ENCODE measurements around the gene GNRHR. TPM values are rescaled to one million over a fixed set of nuclear protein-coding genes. Genes with fewer than 3 reads are reported as not detected.
A peak's percentile ranks its signal among the peaks of the same experiment; 100 is the strongest.
"Not testable (repeated sequence)": the region's sequence is repeated elsewhere in the genome, so short reads cannot be mapped to it uniquely, and the experiment has no call there.

Gene GNRHR
- not detected for total RNA-seq
- not detected for polyA plus RNA-seq
- 0 reads per million in 6 experiments for total RNA-seq

GRCh38 chr4:67754288-67754687 is at the start of gene GNRHR:
TSS of gene GNRHR (minus strand) at chr4:67754388. CDS start at chr4:67754335, 53 bp downstream.
- Mint-ChIP-seq H3K4me3 (no peak within 1 kb of the TSS), H3K4me1 (no peaks in the 10 kb centered on the region), H3K36me3 (peaks cover 0 to 3% (median 0%) of the 10 kb centered on the region in 3 donors), H3K27ac (no peak within 1 kb of the TSS), H3K27me3 (no peaks in the 10 kb centered on the region), H3K9me3 (no peaks in the 10 kb centered on the region)
- DNase-seq (no peak), ATAC-seq (no peak)
- POLR2A ChIA-PET = no interaction called here

DNA sequence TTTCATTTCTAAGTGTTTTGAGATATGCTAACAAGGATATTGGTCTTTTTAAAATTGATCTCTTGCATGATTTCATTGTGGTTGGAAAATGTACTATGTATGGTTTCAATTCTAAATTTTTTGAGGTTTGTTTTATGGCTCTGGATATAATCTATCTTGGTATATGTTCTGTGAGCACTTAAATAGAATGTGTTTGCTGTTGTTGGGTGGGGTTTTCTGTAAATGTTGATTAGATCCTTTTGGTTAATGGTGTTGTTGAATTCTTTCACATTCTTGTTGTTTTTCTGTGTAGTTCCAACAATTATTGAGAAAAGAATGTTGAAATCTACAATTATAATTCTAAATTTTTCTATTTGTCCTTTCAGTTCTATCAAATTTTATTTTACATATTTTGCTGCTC is 42.6 kb upstream of the GNRHR start:
- Mint-ChIP-seq H3K27me3 (no peaks in the 10 kb centered on the region), H3K4me1 (no peaks in the 10 kb centered on the region), H3K4me3 (no peak overlapping the region), H3K36me3 (peaks cover 0 to 7% (median under 1%) of the 10 kb centered on the region in 3 donors), H3K27ac (no peak overlapping the region), H3K9me3 (peaks cover 0 to 3% (median 0%) of the 10 kb centered on the region in 9 donors)
- POLR2A ChIA-PET = no interaction called here
- DNase-seq (no peak), ATAC-seq (no peak)

GRCh38 chr4:67790721-67791120 is 36.5 kb upstream of the GNRHR start:
- Mint-ChIP-seq H3K9me3 (peaks cover 0 to 3% (median 0%) of the 10 kb centered on the region in 9 donors), H3K36me3 (peaks cover 0 to 5% (median 5%) of the 10 kb centered on the region in 3 donors), H3K4me3 (no peak overlapping the region), H3K27me3 (no peaks in the 10 kb centered on the region), H3K27ac (no peak overlapping the region), H3K4me1 (no peaks in the 10 kb centered on the region)
- POLR2A ChIA-PET = no interaction called here
- DNase-seq (no peak), ATAC-seq (no peak)

- DNase-seq (no peak), ATAC-seq (no peak)
- no peaks in the 10 kb centered on the region for H3K9me3 Mint-ChIP-seq
- no peak overlapping the region for H3K4me3 Mint-ChIP-seq
- H3K4me1 Mint-ChIP-seq = no peaks in the 10 kb centered on the region
- H3K36me3 Mint-ChIP-seq = peaks cover 0 to 5% (median 3%) of the 10 kb centered on the region in 3 donors
- no peak overlapping the region for H3K27ac Mint-ChIP-seq
- POLR2A ChIA-PET = no interaction called here
- no peaks in the 10 kb centered on the region for H3K27me3 Mint-ChIP-seq
Measured at GRCh38 chr4:67787311-67787710, 33.1 kb upstream of the GNRHR start.

DNA sequence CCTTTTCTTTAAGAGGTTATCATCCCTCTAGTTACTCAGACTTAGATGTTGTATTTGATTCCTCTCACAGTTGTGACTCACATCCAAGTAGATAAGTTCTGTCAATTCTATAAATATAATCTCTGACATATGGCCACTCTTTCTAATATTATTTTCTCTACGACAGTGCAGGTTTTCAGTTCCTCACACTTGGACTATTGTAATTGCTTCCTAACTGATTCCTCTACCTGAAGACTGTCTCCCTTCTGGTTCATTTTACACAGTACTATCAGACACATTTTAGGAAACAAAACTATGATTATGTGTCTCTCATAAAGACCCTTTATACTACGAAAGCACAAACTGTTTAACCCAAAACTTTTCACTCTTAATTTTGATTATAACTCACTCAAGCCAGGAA is 31.3 kb upstream of the GNRHR start:
- no peak overlapping the region for H3K27ac Mint-ChIP-seq
- H3K4me1 Mint-ChIP-seq = no peaks in the 10 kb centered on the region
- ATAC-seq = no peak
- H3K36me3 Mint-ChIP-seq = no peaks in the 10 kb centered on the region
- no peak overlapping the region for H3K4me3 Mint-ChIP-seq
- POLR2A ChIA-PET = no interaction called here
- H3K9me3 Mint-ChIP-seq = no peaks in the 10 kb centered on the region
- no peak for DNase-seq
- H3K27me3 Mint-ChIP-seq = no peaks in the 10 kb centered on the region

DNA sequence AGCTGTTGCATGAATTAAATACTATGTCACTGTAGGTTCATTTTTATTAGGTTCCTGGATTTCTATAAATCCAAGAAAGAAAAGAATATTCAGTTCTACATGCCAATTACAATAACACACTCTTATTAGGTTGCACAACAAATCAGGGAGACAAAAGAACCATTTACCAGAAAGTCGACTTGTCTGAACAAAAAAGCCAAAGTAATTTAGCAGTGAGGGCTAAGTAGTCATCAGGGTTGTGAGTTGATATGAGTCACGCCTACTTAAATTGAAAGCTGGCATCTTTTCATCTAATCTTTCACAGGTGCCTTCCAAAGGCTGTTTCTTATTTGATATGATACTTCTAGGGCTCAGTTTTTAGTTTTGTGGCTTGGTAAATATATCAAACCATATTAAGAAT is 25.4 kb upstream of the GNRHR start:
- POLR2A ChIA-PET = no interaction called here
- no peak overlapping the region for H3K27ac Mint-ChIP-seq
- H3K27me3 Mint-ChIP-seq = no peaks in the 10 kb centered on the region
- H3K4me1 Mint-ChIP-seq = no peaks in the 10 kb centered on the region
- DNase-seq (no peak), ATAC-seq (no peak)
- H3K4me3 Mint-ChIP-seq = no peak overlapping the region
- H3K36me3 Mint-ChIP-seq = no peaks in the 10 kb centered on the region
- peaks cover 0 to 2% (median 0%) of the 10 kb centered on the region in 9 donors for H3K9me3 Mint-ChIP-seq

DNA sequence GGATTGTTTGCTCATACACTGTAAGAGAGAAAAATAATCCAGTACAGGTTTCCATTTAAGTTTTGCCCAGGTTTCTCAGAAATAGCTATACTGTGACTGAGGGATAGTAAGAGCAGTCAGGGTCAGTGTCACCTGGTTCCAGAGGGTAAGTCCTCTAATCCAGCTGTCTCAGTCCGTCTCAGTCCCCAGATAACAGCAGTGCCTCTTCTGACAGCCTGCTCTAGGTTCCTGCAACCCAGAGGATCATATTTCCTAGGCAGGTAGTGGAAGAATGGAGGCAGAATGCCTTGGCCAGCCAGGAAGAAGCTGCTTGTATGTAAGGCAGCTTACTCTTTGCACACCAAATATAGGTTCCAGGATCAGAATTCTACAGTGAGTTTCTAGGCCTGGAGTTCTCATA is 22.6 kb upstream of the GNRHR start:
- H3K36me3 Mint-ChIP-seq = no peaks in the 10 kb centered on the region
- H3K4me3 Mint-ChIP-seq = no peak overlapping the region
- H3K9me3 Mint-ChIP-seq = peaks cover 0 to 2% (median 0%) of the 10 kb centered on the region in 9 donors
- no peak for ATAC-seq
- POLR2A ChIA-PET = no interaction called here
- no peak overlapping the region for H3K27ac Mint-ChIP-seq
- H3K27me3 Mint-ChIP-seq = no peaks in the 10 kb centered on the region
- DNase-seq = no peak
- no peaks in the 10 kb centered on the region for H3K4me1 Mint-ChIP-seq

- H3K36me3 Mint-ChIP-seq = peaks cover 0 to 4% (median 0%) of the 10 kb centered on the region in 3 donors
- POLR2A ChIA-PET = no interaction called here
- DNase-seq (no peak), ATAC-seq (no peak)
- no peaks in the 10 kb centered on the region for H3K9me3 Mint-ChIP-seq
- no peaks in the 10 kb centered on the region for H3K27me3 Mint-ChIP-seq
- H3K27ac Mint-ChIP-seq = no peak overlapping the region
- H3K4me3 Mint-ChIP-seq = no peak overlapping the region
- no peaks in the 10 kb centered on the region for H3K4me1 Mint-ChIP-seq
Measured at GRCh38 chr4:67770422-67770821, 16.2 kb upstream of the GNRHR start.

DNA sequence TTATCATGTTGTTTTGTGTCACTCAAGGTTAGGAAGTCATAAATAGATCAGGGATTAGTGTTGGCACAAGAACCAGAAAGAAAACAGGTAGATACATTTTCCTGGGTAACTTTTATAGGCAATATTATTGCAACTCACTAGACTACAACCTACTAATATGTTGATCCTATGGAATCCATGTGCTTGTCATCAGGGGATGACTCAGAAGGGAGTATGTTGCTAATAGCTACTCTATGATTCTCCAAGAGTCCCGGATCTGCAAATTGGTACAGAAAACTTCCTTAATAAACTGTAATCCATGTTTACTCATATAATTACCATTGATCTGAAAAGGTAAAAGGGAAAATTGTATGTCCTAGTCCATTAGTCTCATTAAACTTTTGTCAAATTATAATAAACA is 11.7 kb upstream of the GNRHR start:
- Mint-ChIP-seq H3K27me3 (no peaks in the 10 kb centered on the region), H3K4me1 (peaks cover 0 to 2% (median 0%) of the 10 kb centered on the region in 4 donors), H3K36me3 (peaks cover 0 to 4% (median 0%) of the 10 kb centered on the region in 3 donors), H3K4me3 (no peak overlapping the region), H3K9me3 (no peaks in the 10 kb centered on the region), H3K27ac (no peak overlapping the region)
- ATAC-seq (no peak), DNase-seq (no peak)
- POLR2A ChIA-PET = no interaction called here

DNA sequence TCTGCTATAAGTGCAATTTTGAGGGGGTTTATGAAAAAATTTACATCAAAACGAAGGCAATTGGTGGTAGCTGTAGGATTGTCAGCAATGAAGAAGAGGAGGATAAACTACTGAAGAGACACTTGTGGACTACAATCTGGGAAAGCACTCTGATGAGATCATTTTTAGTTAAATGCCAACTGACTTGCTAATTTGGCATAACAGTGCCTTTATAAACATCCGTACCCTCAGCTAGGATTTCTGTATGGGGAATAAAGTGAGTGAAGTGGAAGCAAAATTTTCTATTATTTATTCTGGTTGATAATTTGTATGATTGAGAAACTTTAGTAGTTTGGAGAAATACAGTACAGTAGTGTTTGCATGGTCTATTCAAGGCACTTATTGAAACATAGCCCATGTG is 11.2 kb upstream of the GNRHR start:
- H3K9me3 Mint-ChIP-seq = no peaks in the 10 kb centered on the region
- ATAC-seq = no peak
- POLR2A ChIA-PET = no interaction called here
- H3K27ac Mint-ChIP-seq = no peak overlapping the region
- H3K27me3 Mint-ChIP-seq = no peaks in the 10 kb centered on the region
- no peak for DNase-seq
- no peak overlapping the region for H3K4me3 Mint-ChIP-seq
- H3K4me1 Mint-ChIP-seq = peaks cover 0 to 2% (median 0%) of the 10 kb centered on the region in 4 donors
- peaks cover 0 to 4% (median 0%) of the 10 kb centered on the region in 3 donors for H3K36me3 Mint-ChIP-seq

GRCh38 chr4:67764183-67764582 is 10.0 kb upstream of the GNRHR start:
- Mint-ChIP-seq H3K36me3 (peaks cover 0 to 4% (median 0%) of the 10 kb centered on the region in 3 donors), H3K9me3 (no peaks in the 10 kb centered on the region), H3K4me1 (peaks cover 0 to 2% (median 0%) of the 10 kb centered on the region in 4 donors), H3K27me3 (no peaks in the 10 kb centered on the region), H3K27ac (no peak overlapping the region), H3K4me3 (no peak overlapping the region)
- DNase-seq (no peak), ATAC-seq (no peak)
- POLR2A ChIA-PET = no interaction called here

DNA sequence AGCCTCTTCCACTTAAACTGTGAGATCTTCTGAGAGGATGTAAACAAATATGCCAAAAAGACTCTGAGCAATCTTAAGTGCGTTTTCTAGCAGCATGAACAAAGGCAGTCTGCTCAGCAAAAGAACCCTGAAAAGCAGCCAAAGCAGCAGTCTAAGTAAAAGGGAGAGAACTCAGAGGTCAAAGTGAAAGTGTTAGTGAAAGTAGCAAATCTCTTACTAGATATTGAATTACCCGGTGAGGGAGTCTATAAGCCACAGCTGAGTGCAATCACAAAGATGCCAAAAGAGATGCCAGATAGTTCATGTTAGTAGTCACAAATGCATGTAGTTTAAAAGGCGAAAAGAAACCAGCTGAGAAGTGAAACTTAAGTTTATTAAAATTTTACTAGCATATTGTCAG is 7.9 kb upstream of the GNRHR start:
- no peaks in the 10 kb centered on the region for H3K27me3 Mint-ChIP-seq
- no peak overlapping the region for H3K4me3 Mint-ChIP-seq

GRCh38 chr4:67756991-67757390 is 2.8 kb upstream of the GNRHR start:
- H3K36me3 Mint-ChIP-seq, H3K27me3 Mint-ChIP-seq, H3K27ac Mint-ChIP-seq, H3K9me3 Mint-ChIP-seq, H3K4me1 Mint-ChIP-seq, ATAC-seq, POLR2A ChIA-PET, H3K4me3 Mint-ChIP-seq, DNase-seq: not testable (repeated sequence)

More for the DNA sequence above, 7.9 kb upstream of the GNRHR start:
- H3K4me1 Mint-ChIP-seq = peaks cover 0 to 2% (median 0%) of the 10 kb centered on the region in 4 donors
- peaks cover 0 to 3% (median 0%) of the 10 kb centered on the region in 3 donors for H3K36me3 Mint-ChIP-seq
- no peaks in the 10 kb centered on the region for H3K9me3 Mint-ChIP-seq
- POLR2A ChIA-PET = no interaction called here
- ATAC-seq = no peak
- H3K27ac Mint-ChIP-seq = peak overlapping the region in 1 of 10 donors; percentile 2
- DNase-seq = no peak

- Mint-ChIP-seq H3K27me3 (no peaks in the 10 kb centered on the region), H3K4me3 (no peak overlapping the region), H3K4me1 (no peaks in the 10 kb centered on the region), H3K36me3 (peaks cover 0 to 3% (median 0%) of the 10 kb centered on the region in 3 donors), H3K27ac (no peak overlapping the region), H3K9me3 (no peaks in the 10 kb centered on the region)
- ATAC-seq = no peak
- POLR2A ChIA-PET = no interaction called here
- no peak for DNase-seq
Measured at GRCh38 chr4:67755974-67756373, 1.8 kb upstream of the GNRHR start.
